ENCODE data around the gene KCNQ1.

KCNQ1 gene

GRCh38 chr11:2857918-2858317 lies 413.1 kb downstream of the KCNQ1 start:
- no peaks in the 10 kb centered on the region for H3K27me3 ChIP-seq
- no peaks in the 10 kb centered on the region for H3K36me3 ChIP-seq
- no peak for TF ChIP-seq Cebpa-rat (IDR thresholded peaks at IDR 0.05)
- H3K4me2 ChIP-seq: no peak overlapping the region
- no peak overlapping the region for H3K4me3 ChIP-seq
- H3K9me3 ChIP-seq: no peaks in the 10 kb centered on the region
- no peaks in the 10 kb centered on the region for H4K20me1 ChIP-seq
- H3K27ac ChIP-seq: no peak overlapping the region
- no peak overlapping the region for H3K9ac ChIP-seq
- peaks cover 19% of the 10 kb centered on the region for H3K4me1 ChIP-seq

GRCh38 chr11:2858995-2859698 lies 414.3 kb downstream of the KCNQ1 start:
- Histone ChIP-seq H3K27me3 (no peaks in the 10 kb centered on the region), H3K4me1 (peaks cover 31% of the 10 kb centered on the region), H3K9me3 (no peaks in the 10 kb centered on the region), H3K9ac (no peak overlapping the region), H3K4me2 (no peak overlapping the region), H3K4me3 (no peak overlapping the region), H3K27ac (no peak overlapping the region), H4K20me1 (no peaks in the 10 kb centered on the region), H3K36me3 (no peaks in the 10 kb centered on the region)
- no peak for TF ChIP-seq Cebpa-rat (IDR thresholded peaks at IDR 0.05)

- no peak overlapping the region for H3K9ac ChIP-seq
- no peak for TF ChIP-seq Cebpa-rat (IDR thresholded peaks at IDR 0.05)
Measured at GRCh38 chr11:2859699-2860037, 414.9 kb downstream of the KCNQ1 start.

GRCh38 chr11:2860636-2861035 lies 415.8 kb downstream of the KCNQ1 start:
- H3K4me1 ChIP-seq: peaks cover 40% of the 10 kb centered on the region
- no peak for TF ChIP-seq Cebpa-rat (IDR thresholded peaks at IDR 0.05)
- H3K4me2 ChIP-seq: peak overlapping the region; percentile 55
- no peaks in the 10 kb centered on the region for H4K20me1 ChIP-seq
- H3K4me3 ChIP-seq: no peak overlapping the region
- H3K9me3 ChIP-seq: no peaks in the 10 kb centered on the region
- H3K36me3 ChIP-seq: no peaks in the 10 kb centered on the region
- no peaks in the 10 kb centered on the region for H3K27me3 ChIP-seq
- H3K27ac ChIP-seq: no peak overlapping the region
- H3K9ac ChIP-seq: no peak overlapping the region

More at GRCh38 chr11:2859699-2860037, 414.9 kb downstream of the KCNQ1 start:
- no peak overlapping the region for H3K4me2 ChIP-seq
- peaks cover 37% of the 10 kb centered on the region for H3K4me1 ChIP-seq
- H3K4me3 ChIP-seq: no peak overlapping the region
- H3K36me3 ChIP-seq: no peaks in the 10 kb centered on the region
- no peaks in the 10 kb centered on the region for H3K9me3 ChIP-seq
- no peak overlapping the region for H3K27ac ChIP-seq
- H4K20me1 ChIP-seq: no peaks in the 10 kb centered on the region
- H3K27me3 ChIP-seq: no peaks in the 10 kb centered on the region

- H3K4me2 ChIP-seq: no peak overlapping the region; the same call in 1 of the 2 replicates
- peaks cover 5% of the 10 kb centered on the region; the same call in 1 of the 2 replicates for H3K27me3 ChIP-seq
- TF ChIP-seq Cebpa-rat (IDR thresholded peaks at IDR 0.05): no peak
- no peaks in the 10 kb centered on the region for H4K20me1 ChIP-seq
- no peaks in the 10 kb centered on the region for H3K9me3 ChIP-seq
- H3K4me3 ChIP-seq: no peak overlapping the region
- H3K9ac ChIP-seq: no peak overlapping the region
- H3K4me1 ChIP-seq: peaks cover 39% of the 10 kb centered on the region
- H3K36me3 ChIP-seq: no peaks in the 10 kb centered on the region
- no peak overlapping the region; the same call in 1 of the 2 replicates for H3K27ac ChIP-seq
Measured at GRCh38 chr11:2862395-2863275, 417.8 kb downstream of the KCNQ1 start.

- H3K9me3 ChIP-seq: no peaks in the 10 kb centered on the region
- peaks cover 11% of the 10 kb centered on the region; the same call in 1 of the 2 replicates for H3K27me3 ChIP-seq
- H3K4me2 ChIP-seq: peak overlapping the region; percentile 30; the same call in 1 of the 2 replicates
- H3K36me3 ChIP-seq: no peaks in the 10 kb centered on the region
- H3K27ac ChIP-seq: no peak overlapping the region; the same call in 1 of the 2 replicates
- peaks cover 45% of the 10 kb centered on the region for H3K4me1 ChIP-seq
- H3K9ac ChIP-seq: no peak overlapping the region
- H4K20me1 ChIP-seq: no peaks in the 10 kb centered on the region
- no peak overlapping the region for H3K4me3 ChIP-seq
- no peak for TF ChIP-seq Cebpa-rat (IDR thresholded peaks at IDR 0.05)
Measured at GRCh38 chr11:2863276-2863618, 418.4 kb downstream of the KCNQ1 start.

GRCh38 chr11:2864901-2865300 lies 420.1 kb downstream of the KCNQ1 start:
- peaks cover 26% of the 10 kb centered on the region for H3K27me3 ChIP-seq
- no peaks in the 10 kb centered on the region for H3K9me3 ChIP-seq
- no peak overlapping the region for H3K9ac ChIP-seq
- TF ChIP-seq Cebpa-rat (IDR thresholded peaks at IDR 0.05): no peak
- H3K27ac ChIP-seq: no peak overlapping the region
- no peak overlapping the region for H3K4me3 ChIP-seq
- no peaks in the 10 kb centered on the region for H3K36me3 ChIP-seq
- no peaks in the 10 kb centered on the region for H4K20me1 ChIP-seq
- H3K4me2 ChIP-seq: peak overlapping the region; percentile 62
- H3K4me1 ChIP-seq: peaks cover 50% of the 10 kb centered on the region

GRCh38 chr11:2865922-2866577 lies 421.2 kb downstream of the KCNQ1 start:
- H3K27me3 ChIP-seq: peaks cover 38% of the 10 kb centered on the region

GRCh38 chr11:2867142-2867541 lies 422.3 kb downstream of the KCNQ1 start:
- no peaks in the 10 kb centered on the region for H3K9me3 ChIP-seq
- no peak overlapping the region for H3K27ac ChIP-seq
- H3K36me3 ChIP-seq: no peaks in the 10 kb centered on the region
- peaks cover 63% of the 10 kb centered on the region for H3K4me1 ChIP-seq
- H3K27me3 ChIP-seq: peaks cover 38% of the 10 kb centered on the region
- TF ChIP-seq Cebpa-rat (IDR thresholded peaks at IDR 0.05): no peak
- no peaks in the 10 kb centered on the region for H4K20me1 ChIP-seq
- H3K9ac ChIP-seq: no peak overlapping the region
- no peak overlapping the region for H3K4me3 ChIP-seq
- no peak overlapping the region for H3K4me2 ChIP-seq

More at GRCh38 chr11:2865922-2866577, 421.2 kb downstream of the KCNQ1 start:
- TF ChIP-seq Cebpa-rat (IDR thresholded peaks at IDR 0.05): no peak
- H3K9me3 ChIP-seq: no peaks in the 10 kb centered on the region
- H3K9ac ChIP-seq: no peak overlapping the region
- H3K36me3 ChIP-seq: no peaks in the 10 kb centered on the region
- H3K4me2 ChIP-seq: no peak overlapping the region
- H3K4me1 ChIP-seq: peaks cover 52% of the 10 kb centered on the region
- H3K4me3 ChIP-seq: no peak overlapping the region
- no peak overlapping the region for H3K27ac ChIP-seq
- no peaks in the 10 kb centered on the region for H4K20me1 ChIP-seq

Measured in BLaER1 (cell line).